ENCODE results near the gene ASS1. TPM values are rescaled to one million over a fixed set of nuclear protein-coding genes. Genes with fewer than 3 reads are reported as not detected.

ASS1 gene
- total RNA-seq, 1 experiment from 2014 or later, result 23.7 TPM

GRCh38 chr9:130478736-130479575 lies 34.2 kb downstream of the ASS1 start:
- DNase-seq (ENCODE audit: low read depth), result no peak
- in situ Hi-C loops (cut with HindIII; ENCODE audit: low pct_unique_long_range_greater_than_20kb, low sequenced_read_pairs), result no loop called here

GRCh38 chr9:130479587-130479986 lies 34.8 kb downstream of the ASS1 start:
- no peak for DNase-seq (ENCODE audit: low read depth)
- in situ Hi-C loops (cut with HindIII; ENCODE audit: low pct_unique_long_range_greater_than_20kb, low sequenced_read_pairs), result no loop called here

GRCh38 chr9:130480673-130481072 lies 35.9 kb downstream of the ASS1 start:
- in situ Hi-C loops (cut with HindIII; ENCODE audit: low pct_unique_long_range_greater_than_20kb, low sequenced_read_pairs), result no loop called here
- no peak for DNase-seq (ENCODE audit: low read depth)

GRCh38 chr9:130482463-130482862 lies 37.7 kb downstream of the ASS1 start:
- in situ Hi-C loops (cut with HindIII; ENCODE audit: low pct_unique_long_range_greater_than_20kb, low sequenced_read_pairs), result no loop called here

GRCh38 chr9:130483371-130483971 lies 38.7 kb downstream of the ASS1 start:
- in situ Hi-C loops (cut with HindIII; ENCODE audit: low pct_unique_long_range_greater_than_20kb, low sequenced_read_pairs), result no loop called here
- no peak for DNase-seq (ENCODE audit: low read depth)

More at GRCh38 chr9:130482463-130482862, 37.7 kb downstream of the ASS1 start:
- no peak for DNase-seq (ENCODE audit: low read depth)

GRCh38 chr9:130484362-130485072 lies 39.8 kb downstream of the ASS1 start:
- in situ Hi-C loops (cut with HindIII; ENCODE audit: low pct_unique_long_range_greater_than_20kb, low sequenced_read_pairs), result no loop called here
- no peak for DNase-seq (ENCODE audit: low read depth)

GRCh38 chr9:130486103-130486502 lies 41.3 kb downstream of the ASS1 start:
- in situ Hi-C loops (cut with HindIII; ENCODE audit: low pct_unique_long_range_greater_than_20kb, low sequenced_read_pairs), result no loop called here
- no peak for DNase-seq (ENCODE audit: low read depth)

- in situ Hi-C loops (cut with HindIII; ENCODE audit: low pct_unique_long_range_greater_than_20kb, low sequenced_read_pairs), result no loop called here
- DNase-seq (ENCODE audit: low read depth), result no peak
These were observed 42.7 kb downstream of the ASS1 start for GRCh38 chr9:130487500-130487899.

GRCh38 chr9:130488621-130489330 lies 44.0 kb downstream of the ASS1 start:
- in situ Hi-C loops (cut with HindIII; ENCODE audit: low pct_unique_long_range_greater_than_20kb, low sequenced_read_pairs), result no loop called here
- no peak for DNase-seq (ENCODE audit: low read depth)

GRCh38 chr9:130490981-130491380 lies 46.2 kb downstream of the ASS1 start:
- no peak for DNase-seq (ENCODE audit: low read depth)
- in situ Hi-C loops (cut with HindIII; ENCODE audit: low pct_unique_long_range_greater_than_20kb, low sequenced_read_pairs), result no loop called here

GRCh38 chr9:130491830-130492482 lies 47.2 kb downstream of the ASS1 start:
- in situ Hi-C loops (cut with HindIII; ENCODE audit: low pct_unique_long_range_greater_than_20kb, low sequenced_read_pairs), result no loop called here
- no peak for DNase-seq (ENCODE audit: low read depth)

- DNase-seq (ENCODE audit: low read depth), result no peak
- in situ Hi-C loops (cut with HindIII; ENCODE audit: low pct_unique_long_range_greater_than_20kb, low sequenced_read_pairs), result no loop called here
These were observed 48.3 kb downstream of the ASS1 start for GRCh38 chr9:130493021-130493420.

- in situ Hi-C loops (cut with HindIII; ENCODE audit: low pct_unique_long_range_greater_than_20kb, low sequenced_read_pairs), result no loop called here
These were observed 48.7 kb downstream of the ASS1 start for GRCh38 chr9:130493476-130493875.

GRCh38 chr9:130495067-130495466 lies 50.3 kb downstream of the ASS1 start:
- in situ Hi-C loops (cut with HindIII; ENCODE audit: low pct_unique_long_range_greater_than_20kb, low sequenced_read_pairs), result no loop called here
- no peak for DNase-seq (ENCODE audit: low read depth)

More at GRCh38 chr9:130493476-130493875, 48.7 kb downstream of the ASS1 start:
- DNase-seq (ENCODE audit: low read depth), result no peak

GRCh38 chr9:130497139-130497538 lies 52.4 kb downstream of the ASS1 start:
- no peak for DNase-seq (ENCODE audit: low read depth)
- in situ Hi-C loops (cut with HindIII; ENCODE audit: low pct_unique_long_range_greater_than_20kb, low sequenced_read_pairs), result no loop called here

GRCh38 chr9:130498298-130498917 lies 53.6 kb downstream of the ASS1 start:
- in situ Hi-C loops (cut with HindIII; ENCODE audit: low pct_unique_long_range_greater_than_20kb, low sequenced_read_pairs), result no loop called here
- DNase-seq (ENCODE audit: low read depth), result no peak

GRCh38 chr9:130498918-130499698 lies 54.3 kb downstream of the ASS1 start:
- in situ Hi-C loops (cut with HindIII; ENCODE audit: low pct_unique_long_range_greater_than_20kb, low sequenced_read_pairs), result no loop called here
- DNase-seq (ENCODE audit: low read depth), result no peak
